Stimulated activated CD4-positive, alpha-beta T cell treated with anti-CD3 and anti-CD28 coated beads, TNF-alpha, amount 100 ng/mL, for 1 hour (primary cell): ENCODE data around the gene TH.

ENCODE experiments used
- DNase-seq, 3 donors: peaks; one replicate each; pipeline ENCODE4 v3.0.0-alpha.2; 2020; ENCODE audit warnings: low read depth in 3 of 3, low spot score in 1 of 3

The TH gene

GRCh38 chr11:2143799-2144543 is 27.6 kb downstream of the TH start:
- DNase-seq: no peak

- DNase-seq: no peak
Observed at GRCh38 chr11:2143477-2143798, 28.2 kb downstream of the TH start.

GRCh38 chr11:2142762-2143202 is 28.8 kb downstream of the TH start:
- no peak for DNase-seq

GRCh38 chr11:2142300-2142759 is 29.3 kb downstream of the TH start:
- DNase-seq: no peak

GRCh38 chr11:2140411-2141400 is 30.9 kb downstream of the TH start:
- no peak for DNase-seq

- DNase-seq: no peak
Observed at GRCh38 chr11:2139621-2140337, 31.8 kb downstream of the TH start.

- no peak for DNase-seq
Observed at GRCh38 chr11:2139123-2139521, 32.5 kb downstream of the TH start, which contains the start of gene IGF2. TSS of gene IGF2 (minus strand) at chr11:2139389. CDS start at chr11:2135523, 3,866 bp downstream.

- DNase-seq: no peak
Observed at GRCh38 chr11:2138431-2139122, 33.0 kb downstream of the TH start.

GRCh38 chr11:2138068-2138430 is 33.6 kb downstream of the TH start:
- no peak for DNase-seq

- DNase-seq: no peak
Observed at GRCh38 chr11:2137202-2138067, 34.2 kb downstream of the TH start.

GRCh38 chr11:2136952-2137201 is 34.7 kb downstream of the TH start:
- DNase-seq: no peak

- DNase-seq: no peak
Observed at GRCh38 chr11:2136209-2136951, 35.2 kb downstream of the TH start.

- no peak for DNase-seq
Observed at GRCh38 chr11:2135648-2136201, 35.9 kb downstream of the TH start.

GRCh38 chr11:2135018-2135569 is 36.5 kb downstream of the TH start:
- DNase-seq: no peak

- DNase-seq: no peak
Observed at GRCh38 chr11:2134022-2135010, 37.3 kb downstream of the TH start.

- DNase-seq: no peak
Observed at GRCh38 chr11:2133241-2134021, 38.2 kb downstream of the TH start.

- no peak for DNase-seq
Observed at GRCh38 chr11:2132874-2133240, 38.8 kb downstream of the TH start.
